Measurements from ENCODE around the gene IGLL5.

- TF ChIP-seq CTCF (IDR thresholded peaks at IDR 0.05; ENCODE audit: extremely low read depth in 1 of 2, insufficient read depth in 1 of 2, low read depth in 1 of 2, low read length in 2 of 2) (no peak), MAX (IDR thresholded peaks at IDR 0.05; ENCODE audit: insufficient read depth, insufficient read length) (no peak)
These were observed 7.9 kb upstream of the IGLL5 start for GRCh38 chr22:22879675-22880155.

All from endothelial cell of umbilical vein (primary cell).